K562 (cell line): ENCODE data around the gene GIPR. TPM values are rescaled to one million over a fixed set of nuclear protein-coding genes. Genes with fewer than 3 reads are reported as not detected.
A peak's percentile ranks its signal among the peaks of the same experiment; 100 is the strongest.

Experiments
- ATF7 ChIP-seq: fragments of 450-650 bp; IDR thresholded peaks from 2 replicates; pipeline ENCODE4 v1.7.1; 2014; ENCODE audit warnings: mild to moderate bottlenecking, moderate library complexity
- BRCA1 ChIP-seq, 2 experiments: fragments of 450-650 bp in 1 of 2; sonication (generic) in 1 of 2; formaldehyde crosslinking in 1 of 2; IDR thresholded peaks; 2 replicates each; pipeline versions ENCODE4 v1.5.0 to v1.6.1; 2017 to 2020; ENCODE audit warnings: mild to moderate bottlenecking in 1 of 2, missing genetic modification reagents in 1 of 2
- DACH1 ChIP-seq: fragments of 450-650 bp; IDR thresholded peaks from 2 replicates; pipeline ENCODE4 v1.6.1; 2018; ENCODE audit not compliant: partially characterized antibody
- GTF2A2 ChIP-seq: IDR thresholded peaks from 2 replicates; pipeline ENCODE4 v1.6.1; 2016; ENCODE audit warnings: mild to moderate bottlenecking, missing genetic modification characterization, missing compliant biosample characterization
- JUNB ChIP-seq: fragments of 450-650 bp; formaldehyde crosslinking; conservative IDR thresholded peaks from 2 replicates; pipeline ENCODE4 v1.4.0; 2020; ENCODE audit warnings: mild to moderate bottlenecking
- JUND ChIP-seq, 2 experiments: IDR thresholded peaks; 2 replicates in 1 of 2; 3 replicates in 1 of 2; pipeline ENCODE4 v1.6.1; 2011; ENCODE audit warnings: borderline replicate concordance in 2 of 2, low read depth in 2 of 2, low read length in 2 of 2, improper control_type of control experiment in 1 of 2, missing biosample characterization in 1 of 2, missing genetic modification characterization in 1 of 2, missing genetic modification reagents in 1 of 2
- KHSRP ChIP-seq: fragments of 450-650 bp; IDR thresholded peaks from 2 replicates; pipeline ENCODE4 v1.6.1; 2017
- LCOR ChIP-seq: sonication (generic); formaldehyde crosslinking; IDR thresholded peaks from 2 replicates; pipeline ENCODE4 v1.8.0; 2022; ENCODE audit warnings: mild to moderate bottlenecking, missing genetic modification reagents
- MAZ ChIP-seq, 2 experiments: fragments of 450-650 bp in 1 of 2; sonication (generic) in 1 of 2; formaldehyde crosslinking; IDR thresholded peaks in 1 of 2; conservative IDR thresholded peaks in 1 of 2; 2 replicates each; pipeline versions ENCODE4 v1.4.0 to v1.5.0; 2020; ENCODE audit warnings: mild to moderate bottlenecking in 1 of 2, missing genetic modification reagents in 1 of 2
- MYNN ChIP-seq, 2 experiments: sonication (generic); formaldehyde crosslinking in 1 of 2; IDR thresholded peaks; 2 replicates each; pipeline versions ENCODE4 v1.5.0 to v1.6.1; 2016 to 2020; ENCODE audit warnings: antibody characterized with exemption in 1 of 2, missing genetic modification reagents in 1 of 2
- POLR2G ChIP-seq: fragments of 200-400 bp; formaldehyde crosslinking; IDR thresholded peaks from 2 replicates; pipeline ENCODE4 v1.6.1; 2017; ENCODE audit warnings: low read depth, mild to moderate bottlenecking, antibody characterized with exemption, low read length, moderate library complexity
- RFX7 ChIP-seq: fragments of 250-450 bp; sonication (Bioruptor Pico); IDR thresholded peaks from 2 replicates; pipeline ENCODE4 v1.5.1; 2021; ENCODE audit warnings: mild to moderate bottlenecking
- SMARCE1 ChIP-seq: fragments of 450-650 bp; IDR thresholded peaks from 2 replicates; pipeline ENCODE4 v1.7.1; 2016; ENCODE audit warnings: mild to moderate bottlenecking
- SP1 ChIP-seq: sonication (generic); formaldehyde crosslinking; IDR thresholded peaks from 2 replicates; pipeline ENCODE4 v1.8.1; 2022; ENCODE audit warnings: mild to moderate bottlenecking, missing genetic modification reagents
- TFAP4 ChIP-seq: sonication (generic); formaldehyde crosslinking; IDR thresholded peaks from 2 replicates; pipeline ENCODE4 v1.8.0; 2022; ENCODE audit warnings: missing genetic modification reagents, mild to moderate bottlenecking, moderate library complexity, borderline replicate concordance
- ZBTB12 ChIP-seq: fragments of 250-450 bp; sonication (Bioruptor Pico); IDR thresholded peaks from 2 replicates; pipeline ENCODE4 v1.4.0; 2020
- ZBTB5 ChIP-seq: fragments of 450-650 bp; IDR thresholded peaks from 2 replicates; pipeline ENCODE4 v1.6.1; 2017; ENCODE audit warnings: antibody characterized with exemption
- ZNF445 ChIP-seq: fragments of 250-450 bp; sonication (Bioruptor Pico); IDR thresholded peaks from 2 replicates; pipeline ENCODE4 v1.4.0; 2020; ENCODE audit warnings: low read depth, mild to moderate bottlenecking, moderate library complexity
- ZNF77 ChIP-seq: fragments of 250-450 bp; sonication (Bioruptor Pico); IDR thresholded peaks from 2 replicates; pipeline ENCODE4 v1.5.0; 2020
- polyA plus RNA-seq, 8 experiments: library from polyadenylated mRNA; depleted of rRNA in 4 of 8; stranded (reverse) in 5 of 8; unstranded in 3 of 8; fragments of >200 nt; fragmentation: Nextera tagmentation in 2 of 8; fragmentation: Illumina TruSeq in 1 of 8; extraction: Ambion mirVana in 2 of 8; extraction: Trizol in 1 of 8; gene quantifications; 2 replicates each; pipeline versions ENCODE4 v1.2.1 to v1.2.3, GENCODE V29; 2011 to 2014; ENCODE audit warnings: inconsistent platforms in 1 of 8, missing spikeins in 1 of 8
- total RNA-seq, 7 experiments: library from RNA; depleted of rRNA in 6 of 7; stranded (reverse); fragments of >200 nt in 6 of 7; fragmentation: Illumina TruSeq in 2 of 7; extraction: Trizol in 2 of 7; gene quantifications; 2 replicates each; pipeline versions ENCODE4 v1.2.1 to v1.2.3, GENCODE V29; 2011 to 2021; ENCODE audit warnings: low replicate concordance in 1 of 7
- TF ChIP-seq, protein P1 (sequence below): sonication (generic); formaldehyde crosslinking; IDR thresholded peaks from 2 replicates; pipeline ENCODE4 v1.9.0; 2022; ENCODE audit warnings: mild to moderate bottlenecking, missing genetic modification reagents
- TF ChIP-seq, protein P2 (sequence below), 2 experiments: fragments of 450-650 bp; conservative IDR thresholded peaks; 2 replicates each; pipeline ENCODE4 v1.6.1; 2017; ENCODE audit warnings: mild to moderate bottlenecking in 2 of 2, moderate library complexity in 2 of 2

The GIPR gene
- total and polyA plus RNA-seq, 9 of the 15 experiments (the other 6 are each of a cell fraction or from before 2014, with no cell fraction given), result 2.2 to 26.8 (median 12.7) TPM

DNA sequence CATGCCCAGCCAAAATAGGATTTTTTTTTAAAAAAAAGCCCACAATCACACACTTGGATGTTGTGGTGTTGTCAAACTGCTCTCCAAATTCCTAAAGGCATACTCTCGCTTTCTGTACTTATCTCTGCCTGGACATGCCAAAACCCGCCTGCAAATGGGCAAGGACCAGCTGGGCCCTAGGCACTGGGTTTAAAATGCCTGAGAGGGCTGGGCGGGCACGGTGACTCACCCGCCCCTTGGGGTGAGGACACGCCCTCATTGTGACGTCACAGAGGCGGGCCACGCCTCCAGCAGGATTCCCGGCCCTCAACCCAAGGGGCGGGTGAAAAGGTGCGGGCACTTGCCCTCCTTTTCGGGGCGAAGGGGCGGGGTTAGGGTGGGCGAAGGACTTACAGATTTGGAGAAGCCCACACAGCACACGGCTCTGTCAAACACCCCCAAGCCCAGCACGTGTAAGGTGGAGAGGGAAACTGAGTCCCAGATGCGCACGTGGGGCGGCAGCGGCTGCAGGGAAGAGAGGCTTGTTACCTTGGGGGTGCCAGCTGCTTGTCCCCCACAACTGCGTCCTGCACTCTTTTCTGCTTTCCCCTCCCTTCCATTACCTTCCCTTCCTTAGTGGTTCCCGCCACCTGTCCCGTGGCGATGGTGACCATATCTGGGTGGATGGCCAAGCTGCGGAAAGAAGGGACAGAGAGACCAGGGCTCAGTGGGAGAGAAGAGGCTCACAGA, 35.4 kb upstream of the GIPR start (continued):
- 0 out of 2 replicates have a peak, but pooled peaks have one; percentile 30 for TF ChIP-seq LCOR (CRISPR knock-in tag)
- TF ChIP-seq ZNF445 (CRISPR knock-in tag), result no peak
- TF ChIP-seq, protein P1, sequence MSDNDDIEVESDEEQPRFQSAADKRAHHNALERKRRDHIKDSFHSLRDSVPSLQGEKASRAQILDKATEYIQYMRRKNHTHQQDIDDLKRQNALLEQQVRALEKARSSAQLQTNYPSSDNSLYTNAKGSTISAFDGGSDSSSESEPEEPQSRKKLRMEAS (CRISPR knock-in tag), result peak; percentile 25; the same call in 1 of the 2 replicates
- TF ChIP-seq JUNB (CRISPR knock-in tag), result peak; percentile 82
- TF ChIP-seq JUND (IDR thresholded peaks at IDR 0.05; ENCODE audit: borderline replicate concordance, low read depth, low read length), result peak; percentile 91
- peak; percentile 83; the same call in 2 of the 3 replicates for TF ChIP-seq JUND (tag; IDR thresholded peaks at IDR 0.05; ENCODE audit: borderline replicate concordance, low read depth, low read length)
- peak; percentile 85 for TF ChIP-seq KHSRP
- TF ChIP-seq TFAP4, result peak; percentile 89
- peak; percentile 79 for TF ChIP-seq MYNN (IDR thresholded peaks at IDR 0.05)
- TF ChIP-seq MYNN (CRISPR knock-in tag; IDR thresholded peaks at IDR 0.05), result no peak
- peak; percentile 82 for TF ChIP-seq ATF7
- TF ChIP-seq, protein P2, sequence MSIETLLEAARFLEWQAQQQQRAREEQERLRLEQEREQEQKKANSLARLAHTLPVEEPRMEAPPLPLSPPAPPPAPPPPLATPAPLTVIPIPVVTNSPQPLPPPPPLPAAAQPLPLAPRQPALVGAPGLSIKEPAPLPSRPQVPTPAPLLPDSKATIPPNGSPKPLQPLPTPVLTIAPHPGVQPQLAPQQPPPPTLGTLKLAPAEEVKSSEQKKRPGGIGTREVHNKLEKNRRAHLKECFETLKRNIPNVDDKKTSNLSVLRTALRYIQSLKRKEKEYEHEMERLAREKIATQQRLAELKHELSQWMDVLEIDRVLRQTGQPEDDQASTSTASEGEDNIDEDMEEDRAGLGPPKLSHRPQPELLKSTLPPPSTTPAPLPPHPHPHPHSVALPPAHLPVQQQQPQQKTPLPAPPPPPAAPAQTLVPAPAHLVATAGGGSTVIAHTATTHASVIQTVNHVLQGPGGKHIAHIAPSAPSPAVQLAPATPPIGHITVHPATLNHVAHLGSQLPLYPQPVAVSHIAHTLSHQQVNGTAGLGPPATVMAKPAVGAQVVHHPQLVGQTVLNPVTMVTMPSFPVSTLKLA (conservative IDR thresholded peaks at IDR 0.05), result peak in 1 of 2 experiments; percentile 26; a peak in 1 of 4 replicates
- no peak for TF ChIP-seq GTF2A2 (tag)
- TF ChIP-seq MAZ (CRISPR knock-in tag; conservative IDR thresholded peaks at IDR 0.05 in 1 of 2, IDR thresholded peaks at IDR 0.05 in 1 of 2), result peak; percentile 44 to 60; a peak in 3 of 4 replicates
- TF ChIP-seq ZNF77, result no peak
- TF ChIP-seq ZBTB12, result peak; percentile 74
- TF ChIP-seq RFX7 (CRISPR knock-in tag), result no peak
- 0 out of 2 replicates have a peak, but pooled peaks have one; percentile 23 for TF ChIP-seq SMARCE1
- TF ChIP-seq BRCA1 (IDR thresholded peaks at IDR 0.05), result no peak
- TF ChIP-seq BRCA1 (CRISPR knock-in tag; IDR thresholded peaks at IDR 0.05), result no peak
- TF ChIP-seq SP1, result peak; percentile 83
- TF ChIP-seq ZBTB5, result no peak
- peak; percentile 20 for TF ChIP-seq DACH1
- TF ChIP-seq POLR2G, result peak; percentile 48; the same call in 1 of the 2 replicates
